AG10803 (cell line): Measurements from ENCODE around the gene LMO4.

ENCODE experiments used
- DNase-seq: peaks from one replicate; pipeline ENCODE4 v3.0.0; 2010; ENCODE audit warnings: low read depth
- H3K4me3 ChIP-seq: 2 replicates; pipeline ENCODE4 v1.5.1; 2011; ENCODE audit warnings: mild to moderate bottlenecking, low read length, control low read depth
- CTCF ChIP-seq: conservative IDR thresholded peaks from 2 replicates; pipeline ENCODE4 v1.5.1; 2011; ENCODE audit warnings: mild to moderate bottlenecking, low read length, control low read depth, inconsistent platforms

LMO4 gene

GRCh38 chr1:87294633-87295032 lies 34.0 kb upstream of the LMO4 start:
- no peak for DNase-seq
- H3K4me3 ChIP-seq: no peak overlapping the region
- TF ChIP-seq CTCF: no peak

- H3K4me3 ChIP-seq: no peak overlapping the region
- TF ChIP-seq CTCF: no peak
- DNase-seq: no peak
Measured at GRCh38 chr1:87295445-87296110, 33.1 kb upstream of the LMO4 start.

DNA sequence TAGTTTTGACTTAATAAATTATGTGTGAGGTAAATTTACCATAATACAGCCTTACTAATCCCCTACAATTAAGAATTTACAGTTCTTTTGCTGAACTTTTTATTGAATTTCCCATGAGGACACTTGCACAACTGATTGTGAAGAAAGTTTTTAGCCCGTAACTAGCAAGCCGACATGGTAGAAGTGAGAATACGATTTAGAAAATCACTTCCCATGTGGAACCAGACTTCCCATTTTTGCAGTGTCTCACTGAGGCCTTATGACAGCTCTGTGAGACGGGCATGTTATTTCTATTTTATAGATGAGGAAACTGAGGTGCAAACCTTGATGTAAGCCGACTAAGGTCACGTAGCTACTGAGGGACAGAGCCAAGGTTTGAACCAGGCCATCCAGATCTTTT lies 32.5 kb upstream of the LMO4 start:
- TF ChIP-seq CTCF: no peak
- no peak overlapping the region for H3K4me3 ChIP-seq
- DNase-seq: no peak

GRCh38 chr1:87299661-87300060 lies 29.0 kb upstream of the LMO4 start:
- H3K4me3 ChIP-seq: no peak overlapping the region
- no peak for DNase-seq
- TF ChIP-seq CTCF: no peak

- H3K4me3 ChIP-seq: no peak overlapping the region
- no peak for DNase-seq
- TF ChIP-seq CTCF: no peak
Measured at GRCh38 chr1:87300628-87301027, 28.1 kb upstream of the LMO4 start.

DNA sequence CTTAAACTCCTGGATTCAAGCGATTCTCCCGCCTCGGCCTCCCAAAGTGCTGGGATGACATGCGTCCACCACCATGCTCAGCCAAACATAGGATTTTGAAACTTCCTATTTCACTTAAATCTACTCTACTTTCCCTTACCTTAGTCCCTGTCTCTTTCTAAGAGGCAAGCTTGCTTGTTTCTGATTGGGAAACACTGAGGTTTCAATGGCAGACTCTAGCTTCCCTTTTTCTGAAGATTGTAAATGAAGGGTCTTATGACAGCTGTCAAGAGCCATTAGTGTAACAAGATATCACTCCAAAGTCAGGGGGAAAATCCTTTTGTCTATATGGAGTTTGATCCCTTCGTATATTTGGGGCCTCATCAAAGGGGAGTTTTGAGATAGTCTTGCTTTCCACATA lies 23.5 kb upstream of the LMO4 start:
- TF ChIP-seq CTCF: no peak
- DNase-seq: no peak

GRCh38 chr1:87305762-87306161 lies 22.9 kb upstream of the LMO4 start:
- peak; percentile 84 for DNase-seq
- TF ChIP-seq CTCF: no peak
- H3K4me3 ChIP-seq: no peak overlapping the region

More for the DNA sequence above, 23.5 kb upstream of the LMO4 start:
- no peak overlapping the region for H3K4me3 ChIP-seq
